HFFc6 (cell line): Measurements from ENCODE around the gene GABRA1. TPM values are rescaled to one million over a fixed set of nuclear protein-coding genes. Genes with fewer than 3 reads are reported as not detected.

Experiments
- DNase-seq: peaks from one replicate; pipeline ENCODE4 v3.0.0-alpha.2; 2018
- H3K27ac Mint-ChIP-seq: 2 replicates; pipeline ENCODE4 v1.8.0; 2020; ENCODE audit warnings: mild to moderate bottlenecking, mixed read lengths
- H3K27me3 Mint-ChIP-seq: 2 replicates; pipeline ENCODE4 v1.8.0; 2021; ENCODE audit warnings: mild to moderate bottlenecking, moderate library complexity, mixed read lengths; ENCODE audit not compliant: insufficient read depth
- H3K36me3 Mint-ChIP-seq: 2 replicates; pipeline ENCODE4 v1.8.0; 2021; ENCODE audit warnings: low read depth, mixed read lengths
- H3K4me1 Mint-ChIP-seq: 2 replicates; pipeline ENCODE4 v1.8.0; 2020; ENCODE audit warnings: low read depth, mixed read lengths
- H3K4me3 Mint-ChIP-seq: 2 replicates; pipeline ENCODE4 v1.8.0; 2020; ENCODE audit warnings: mild to moderate bottlenecking, moderate library complexity, mixed read lengths
- H3K9me3 Mint-ChIP-seq: 2 replicates; pipeline ENCODE4 v1.8.0; 2020; ENCODE audit warnings: mild to moderate bottlenecking, mixed read lengths
- long read RNA-seq: library from polyadenylated mRNA; unstranded; transcript quantifications from one replicate; pipeline ENCODE4 v2.0.0, GENCODE V29; 2019
- total RNA-seq, 6 experiments: library from RNA; stranded (reverse); fragmentation: NEBNext Ultra II Directional; extraction: Animal tissue kit (Norgen Biotek cat#: 25700); gene quantifications; 2 replicates in 1 of 6; 3 replicates in 5 of 6; pipeline ENCODE4 v1.2.3, GENCODE V29; 2021
- TF ChIP-seq, protein P1 (sequence below): fragments of 200-600 bp; sonication (generic); IDR thresholded peaks from 2 replicates; pipeline ENCODE4 v1.5.0; 2021; ENCODE audit warnings: antibody characterized with exemption, mild to moderate bottlenecking

The GABRA1 gene
- not detected for total RNA-seq
- long read RNA-seq: 0 reads

- Mint-ChIP-seq H3K9me3 (peaks cover 18% of the 10 kb centered on the region), H3K27ac (no peak within 1 kb of the TSS), H3K36me3 (no peaks in the 10 kb centered on the region), H3K4me1 (no peaks in the 10 kb centered on the region), H3K4me3 (no peak within 1 kb of the TSS), H3K27me3 (no peaks in the 10 kb centered on the region; the same call in 1 of the 2 replicates)
- DNase-seq: no peak
- TF ChIP-seq, protein P1, sequence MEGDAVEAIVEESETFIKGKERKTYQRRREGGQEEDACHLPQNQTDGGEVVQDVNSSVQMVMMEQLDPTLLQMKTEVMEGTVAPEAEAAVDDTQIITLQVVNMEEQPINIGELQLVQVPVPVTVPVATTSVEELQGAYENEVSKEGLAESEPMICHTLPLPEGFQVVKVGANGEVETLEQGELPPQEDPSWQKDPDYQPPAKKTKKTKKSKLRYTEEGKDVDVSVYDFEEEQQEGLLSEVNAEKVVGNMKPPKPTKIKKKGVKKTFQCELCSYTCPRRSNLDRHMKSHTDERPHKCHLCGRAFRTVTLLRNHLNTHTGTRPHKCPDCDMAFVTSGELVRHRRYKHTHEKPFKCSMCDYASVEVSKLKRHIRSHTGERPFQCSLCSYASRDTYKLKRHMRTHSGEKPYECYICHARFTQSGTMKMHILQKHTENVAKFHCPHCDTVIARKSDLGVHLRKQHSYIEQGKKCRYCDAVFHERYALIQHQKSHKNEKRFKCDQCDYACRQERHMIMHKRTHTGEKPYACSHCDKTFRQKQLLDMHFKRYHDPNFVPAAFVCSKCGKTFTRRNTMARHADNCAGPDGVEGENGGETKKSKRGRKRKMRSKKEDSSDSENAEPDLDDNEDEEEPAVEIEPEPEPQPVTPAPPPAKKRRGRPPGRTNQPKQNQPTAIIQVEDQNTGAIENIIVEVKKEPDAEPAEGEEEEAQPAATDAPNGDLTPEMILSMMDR: no peak
Observed at GRCh38 chr5:161847941-161848391, at the start of gene GABRA1. GABRA1 (plus strand) TSS chr5:161848120; CDS start chr5:161850811, 2,691 bp downstream.

DNA sequence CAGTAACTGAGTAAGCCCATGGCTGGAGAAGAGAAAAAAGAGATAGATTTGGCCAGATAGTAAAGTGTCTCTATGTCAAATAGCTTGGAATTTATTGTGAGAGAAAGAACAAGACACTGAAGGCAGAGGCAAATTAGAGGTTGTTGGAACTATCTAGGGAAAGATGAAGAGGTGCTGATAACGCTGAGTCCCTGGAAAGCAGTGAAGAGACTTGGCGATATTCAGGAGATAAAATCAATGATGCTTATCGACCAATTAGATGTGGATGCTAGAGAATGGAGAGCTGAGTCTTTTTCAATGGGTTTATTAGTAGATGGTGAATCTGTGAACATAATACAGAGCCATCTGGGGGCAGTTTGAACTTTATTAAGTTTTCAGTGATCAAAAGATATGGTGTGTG, 48.6 kb upstream of the GABRA1 start:
- Mint-ChIP-seq H3K4me3 (no peak overlapping the region), H3K27me3 (no peaks in the 10 kb centered on the region), H3K27ac (no peak overlapping the region)

DNA sequence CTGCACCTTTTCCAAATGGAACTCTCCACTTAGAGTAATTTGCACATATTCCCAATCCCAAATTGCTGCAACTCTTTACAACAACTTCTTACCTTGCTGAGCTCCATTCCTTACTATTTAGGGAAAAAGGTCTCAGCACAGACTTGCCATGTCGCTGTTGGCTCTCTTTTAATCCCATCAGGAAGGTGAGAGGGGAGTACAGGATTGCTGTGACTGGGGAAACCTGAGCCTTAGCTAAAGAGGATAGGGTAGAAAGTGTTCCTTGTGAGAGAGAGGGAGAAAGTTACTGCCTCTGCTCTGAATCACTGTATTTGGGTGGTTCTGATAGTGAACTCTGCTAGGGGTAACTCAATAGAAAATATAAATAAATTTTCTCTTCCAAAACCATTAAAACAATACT, 43.7 kb upstream of the GABRA1 start:
- H3K27ac Mint-ChIP-seq: no peak overlapping the region
- no peaks in the 10 kb centered on the region for H3K4me1 Mint-ChIP-seq
- TF ChIP-seq, protein P1: no peak
- H3K36me3 Mint-ChIP-seq: no peaks in the 10 kb centered on the region; the same call in 1 of the 2 replicates
- H3K9me3 Mint-ChIP-seq: peaks cover 32% of the 10 kb centered on the region
- no peaks in the 10 kb centered on the region; the same call in 1 of the 2 replicates for H3K27me3 Mint-ChIP-seq
- H3K4me3 Mint-ChIP-seq: no peak overlapping the region
- no peak for DNase-seq

More for the DNA sequence above, 48.6 kb upstream of the GABRA1 start:
- Mint-ChIP-seq H3K36me3 (no peaks in the 10 kb centered on the region; the same call in 1 of the 2 replicates), H3K4me1 (no peaks in the 10 kb centered on the region), H3K9me3 (peaks cover 20% of the 10 kb centered on the region)
- no peak for DNase-seq
- TF ChIP-seq, protein P1: no peak

DNA sequence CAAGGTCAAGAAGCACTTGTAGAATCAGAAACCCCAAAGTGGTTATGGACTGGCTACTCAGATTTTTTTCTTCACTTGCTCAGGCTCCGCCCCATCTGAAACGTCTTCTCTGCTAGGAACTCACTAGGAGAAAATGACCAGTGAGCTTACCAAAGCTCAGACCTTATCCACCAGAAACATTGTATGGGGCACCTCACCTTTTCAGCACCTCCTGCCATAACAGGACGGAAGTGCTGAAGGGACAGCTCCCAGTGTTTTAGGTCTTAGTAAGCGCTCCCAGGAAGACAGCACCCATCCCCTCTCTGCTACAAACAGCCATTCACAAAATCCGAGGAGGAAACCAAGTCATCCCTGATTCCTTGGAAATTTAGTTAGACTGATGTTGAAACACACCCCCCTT, 1.2 kb upstream of the GABRA1 start:
- Mint-ChIP-seq H3K27ac (no peak overlapping the region), H3K27me3 (no peaks in the 10 kb centered on the region; the same call in 1 of the 2 replicates), H3K4me3 (no peak overlapping the region), H3K36me3 (no peaks in the 10 kb centered on the region), H3K4me1 (no peaks in the 10 kb centered on the region), H3K9me3 (peaks cover 18% of the 10 kb centered on the region)
- TF ChIP-seq, protein P1: no peak
- no peak for DNase-seq

GRCh38 chr5:161847447-161847846, 473 bp upstream of the GABRA1 start:
- no peak overlapping the region for H3K4me3 Mint-ChIP-seq
- no peaks in the 10 kb centered on the region; the same call in 1 of the 2 replicates for H3K27me3 Mint-ChIP-seq

More at GRCh38 chr5:161847447-161847846, 473 bp upstream of the GABRA1 start:
- no peak for DNase-seq
- TF ChIP-seq, protein P1: no peak
- H3K9me3 Mint-ChIP-seq: peaks cover 18% of the 10 kb centered on the region
- H3K4me1 Mint-ChIP-seq: no peaks in the 10 kb centered on the region
- H3K27ac Mint-ChIP-seq: no peak overlapping the region
- H3K36me3 Mint-ChIP-seq: no peaks in the 10 kb centered on the region
